Omental fat pad (tissue), 4 donors: Measurements from ENCODE around the gene ACVR1. TPM values are rescaled to one million over a fixed set of nuclear protein-coding genes. Genes with fewer than 3 reads are reported as not detected.
A peak's percentile ranks its signal among the peaks of the same experiment; 100 is the strongest.

Experiments
- ATAC-seq: fragments of 150-250 bp; one replicate; pipeline ENCODE4 v1.9.1; 2016; ENCODE audit warnings: mild to moderate bottlenecking, moderate library complexity; ENCODE audit not compliant: low FRiP score
- DNase-seq: peaks from one replicate; pipeline ENCODE4 v3.0.0-alpha.2; 2019; ENCODE audit warnings: low spot score
- total RNA-seq, 4 donors: library from RNA; depleted of rRNA; stranded (reverse); fragments of >200 nt; gene quantifications; one replicate each; pipeline ENCODE4 v1.1.0, GENCODE V29; 2016
- TF ChIP-seq, protein P1 (sequence below), 3 donors: fragments of 450-650 bp; IDR thresholded peaks; one replicate each; pipeline ENCODE4 v1.5.1; 2016 to 2017; ENCODE audit warnings: antibody characterized with exemption in 3 of 3, mild to moderate bottlenecking in 3 of 3, moderate library complexity in 2 of 3

ACVR1 gene
- total RNA-seq, 4 donors from 2014 or later = 22.7 to 37.7 (median 28.2) TPM

- TF ChIP-seq, protein P1, sequence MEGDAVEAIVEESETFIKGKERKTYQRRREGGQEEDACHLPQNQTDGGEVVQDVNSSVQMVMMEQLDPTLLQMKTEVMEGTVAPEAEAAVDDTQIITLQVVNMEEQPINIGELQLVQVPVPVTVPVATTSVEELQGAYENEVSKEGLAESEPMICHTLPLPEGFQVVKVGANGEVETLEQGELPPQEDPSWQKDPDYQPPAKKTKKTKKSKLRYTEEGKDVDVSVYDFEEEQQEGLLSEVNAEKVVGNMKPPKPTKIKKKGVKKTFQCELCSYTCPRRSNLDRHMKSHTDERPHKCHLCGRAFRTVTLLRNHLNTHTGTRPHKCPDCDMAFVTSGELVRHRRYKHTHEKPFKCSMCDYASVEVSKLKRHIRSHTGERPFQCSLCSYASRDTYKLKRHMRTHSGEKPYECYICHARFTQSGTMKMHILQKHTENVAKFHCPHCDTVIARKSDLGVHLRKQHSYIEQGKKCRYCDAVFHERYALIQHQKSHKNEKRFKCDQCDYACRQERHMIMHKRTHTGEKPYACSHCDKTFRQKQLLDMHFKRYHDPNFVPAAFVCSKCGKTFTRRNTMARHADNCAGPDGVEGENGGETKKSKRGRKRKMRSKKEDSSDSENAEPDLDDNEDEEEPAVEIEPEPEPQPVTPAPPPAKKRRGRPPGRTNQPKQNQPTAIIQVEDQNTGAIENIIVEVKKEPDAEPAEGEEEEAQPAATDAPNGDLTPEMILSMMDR (IDR thresholded peaks at IDR 0.05) = no peak
- no peak for DNase-seq
- ATAC-seq = no peak
Observed at GRCh38 chr2:157813467-157813866, 62.7 kb downstream of the ACVR1 start.

- ATAC-seq = peak; percentile 66
Observed at GRCh38 chr2:157810037-157810436, 66.1 kb downstream of the ACVR1 start.

GRCh38 chr2:157809212-157809611 is 66.9 kb downstream of the ACVR1 start:
- ATAC-seq (no peak), DNase-seq (no peak)
- TF ChIP-seq, protein P1 (IDR thresholded peaks at IDR 0.05) = no peak

More at GRCh38 chr2:157810037-157810436, 66.1 kb downstream of the ACVR1 start:
- TF ChIP-seq, protein P1 (IDR thresholded peaks at IDR 0.05) = no peak
- no peak for DNase-seq

GRCh38 chr2:157808421-157808820 is 67.7 kb downstream of the ACVR1 start:
- DNase-seq (no peak), ATAC-seq (no peak)
- TF ChIP-seq, protein P1 (IDR thresholded peaks at IDR 0.05) = no peak

GRCh38 chr2:157806426-157807077 is 69.6 kb downstream of the ACVR1 start:
- no peak for ATAC-seq
- TF ChIP-seq, protein P1 (IDR thresholded peaks at IDR 0.05) = no peak

GRCh38 chr2:157805519-157805918 is 70.6 kb downstream of the ACVR1 start:
- ATAC-seq (no peak), DNase-seq (no peak)
- TF ChIP-seq, protein P1 (IDR thresholded peaks at IDR 0.05) = no peak

More at GRCh38 chr2:157806426-157807077, 69.6 kb downstream of the ACVR1 start:
- no peak for DNase-seq

DNA sequence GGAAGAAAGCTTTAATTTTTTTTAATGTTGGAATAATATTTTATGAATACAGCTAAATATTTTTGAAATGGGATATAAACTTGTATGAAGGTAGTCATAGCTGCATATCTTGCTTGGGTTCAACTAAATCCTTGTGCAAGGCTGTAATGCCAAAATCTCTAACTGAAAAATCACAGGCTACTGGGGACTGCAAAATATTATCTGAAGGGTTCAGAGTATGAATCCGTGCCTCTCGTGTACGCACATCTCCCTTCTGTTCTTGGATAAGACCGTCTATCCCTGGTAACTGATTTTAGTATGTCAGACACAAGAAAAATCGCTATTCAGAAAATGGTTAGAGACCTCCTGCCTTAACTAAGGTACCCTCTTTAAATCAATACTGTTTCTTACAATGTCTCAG is 71.8 kb downstream of the ACVR1 start:
- DNase-seq (no peak), ATAC-seq (no peak)
- TF ChIP-seq, protein P1 (IDR thresholded peaks at IDR 0.05) = no peak
